Activated CD4-positive, alpha-beta T cell treated with anti-CD3 and anti-CD28 coated beads, Interleukin-2, amount 10 ng/mL, durations not matched to agents 24 days and 14 days (primary cell): ENCODE results near the gene RAPGEF3. TPM values are rescaled to one million over a fixed set of nuclear protein-coding genes. Genes with fewer than 3 reads are reported as not detected.

Experiments used
- DNase-seq: peaks from one replicate; pipeline ENCODE4 v3.0.0; 2022
- H3K27ac Mint-ChIP-seq: one replicate; pipeline ENCODE4 v1.8.0; 2022; ENCODE audit warnings: mild to moderate bottlenecking, mixed read lengths
- H3K27me3 Mint-ChIP-seq: one replicate; pipeline ENCODE4 v1.8.0; 2022; ENCODE audit warnings: mixed read lengths
- H3K36me3 Mint-ChIP-seq: one replicate; pipeline ENCODE4 v1.8.0; 2022; ENCODE audit warnings: low read depth, mild to moderate bottlenecking, mixed read lengths
- H3K4me1 Mint-ChIP-seq: one replicate; pipeline ENCODE4 v1.8.0; 2021; ENCODE audit warnings: mixed read lengths
- H3K4me3 Mint-ChIP-seq: one replicate; pipeline ENCODE4 v1.8.0; 2022; ENCODE audit warnings: mild to moderate bottlenecking, moderate library complexity, mixed read lengths
- H3K9me3 Mint-ChIP-seq: one replicate; pipeline ENCODE4 v1.8.0; 2021; ENCODE audit warnings: mixed read lengths
- intact Hi-C: fragments of 100-400 bp; cut with micrococcal nuclease; formaldehyde crosslinking; loops from one replicate; pipeline ENCODE4 v1.15.1; 2023
- total RNA-seq: library from RNA; stranded (reverse); gene quantifications from 2 replicates; pipeline ENCODE4 v1.2.3, GENCODE V29; 2022

RAPGEF3 gene
- total RNA-seq, 1 donor from 2014 or later: 3.6 TPM

GRCh38 chr12:47704719-47705118, 54.0 kb downstream of the RAPGEF3 start:
- intact Hi-C loops: loop anchor here (5.0 to 10.0 kb wide), 8 partner anchors 52 to 1977 kb away; partner anchors contain the start of genes ARID2 and SLC38A2
- H3K36me3 Mint-ChIP-seq: peaks cover 30% of the 10 kb centered on the region
- no peaks in the 10 kb centered on the region for H3K27me3 Mint-ChIP-seq
- peaks cover 53% of the 10 kb centered on the region for H3K4me1 Mint-ChIP-seq
- H3K9me3 Mint-ChIP-seq: no peaks in the 10 kb centered on the region
- peak overlapping the region; percentile 97 for H3K4me3 Mint-ChIP-seq
- peak overlapping the region; percentile 85 for H3K27ac Mint-ChIP-seq
- peak; percentile 54 for DNase-seq

- Mint-ChIP-seq H3K9me3 (no peaks in the 10 kb centered on the region), H3K27me3 (no peaks in the 10 kb centered on the region), H3K27ac (no peak overlapping the region), H3K36me3 (peaks cover 54% of the 10 kb centered on the region), H3K4me1 (peaks cover 25% of the 10 kb centered on the region), H3K4me3 (no peak overlapping the region)
- DNase-seq: no peak
- intact Hi-C loops: loop anchor here (5.0 to 10.0 kb wide), 3 partner anchors 48 to 1155 kb away; no protein-coding TSS in a partner anchor
Observed at GRCh38 chr12:47700263-47700662, 58.4 kb downstream of the RAPGEF3 start.

GRCh38 chr12:47698631-47699030, 60.0 kb downstream of the RAPGEF3 start:
- Mint-ChIP-seq H3K4me1 (peaks cover 15% of the 10 kb centered on the region), H3K36me3 (peaks cover 57% of the 10 kb centered on the region), H3K27ac (no peak overlapping the region), H3K27me3 (no peaks in the 10 kb centered on the region), H3K4me3 (no peak overlapping the region), H3K9me3 (no peaks in the 10 kb centered on the region)
- no peak for DNase-seq
- intact Hi-C loops: no loop called here

DNA sequence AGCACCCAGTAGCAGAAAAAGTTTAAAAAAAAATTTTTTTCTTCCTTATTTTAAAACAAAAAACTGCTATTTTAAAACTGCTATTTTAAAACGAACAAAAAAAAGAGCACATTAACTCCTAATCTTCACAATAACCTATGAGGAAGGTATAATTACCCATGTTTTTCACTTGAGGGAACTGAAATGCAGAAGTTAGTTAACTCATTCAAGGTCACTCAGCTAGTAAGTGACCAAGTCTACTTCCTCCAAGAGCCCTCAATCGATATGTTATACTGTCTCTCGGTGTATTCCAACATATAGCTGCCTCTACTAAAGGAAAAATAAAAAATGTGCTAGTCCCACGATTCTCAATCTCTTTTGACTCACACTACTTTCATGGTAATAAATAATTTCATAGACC, 60.6 kb downstream of the RAPGEF3 start:
- H3K27ac Mint-ChIP-seq: no peak overlapping the region
- H3K9me3 Mint-ChIP-seq: no peaks in the 10 kb centered on the region
- intact Hi-C loops: no loop called here
- peaks cover 9% of the 10 kb centered on the region for H3K4me1 Mint-ChIP-seq
- no peak for DNase-seq
- H3K4me3 Mint-ChIP-seq: no peak overlapping the region
- no peaks in the 10 kb centered on the region for H3K27me3 Mint-ChIP-seq
- H3K36me3 Mint-ChIP-seq: peaks cover 57% of the 10 kb centered on the region

DNA sequence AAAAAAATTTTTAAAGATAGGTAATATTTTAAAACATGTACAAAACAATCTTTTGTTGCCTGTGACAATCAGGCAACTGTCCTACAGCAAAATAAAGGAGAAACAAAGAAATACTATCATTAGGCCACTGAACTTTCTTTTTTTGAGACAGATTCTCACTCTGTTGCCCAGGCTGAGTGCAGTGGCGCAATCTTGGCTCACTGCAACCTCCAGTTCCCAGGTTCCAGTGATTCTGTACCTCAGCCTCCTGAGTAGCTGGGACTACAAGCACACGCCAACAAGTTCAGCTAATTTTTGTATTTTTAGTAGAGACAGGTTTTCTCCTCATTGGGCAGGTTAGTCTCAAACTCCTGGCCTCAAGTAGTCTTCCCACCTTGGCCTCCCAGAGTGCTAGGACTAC, 69.5 kb downstream of the RAPGEF3 start:
- intact Hi-C loops: no loop called here

GRCh38 chr12:47687636-47688035, 71.0 kb downstream of the RAPGEF3 start:
- H3K4me1 Mint-ChIP-seq: peaks cover 4% of the 10 kb centered on the region
- no peak for DNase-seq
- no peak overlapping the region for H3K4me3 Mint-ChIP-seq
- no peak overlapping the region for H3K27ac Mint-ChIP-seq
- no peaks in the 10 kb centered on the region for H3K9me3 Mint-ChIP-seq
- intact Hi-C loops: loop anchor here (2.0 kb wide), 2 partner anchors 33 to 655 kb away; no protein-coding TSS in a partner anchor
- peaks cover 42% of the 10 kb centered on the region for H3K36me3 Mint-ChIP-seq
- no peaks in the 10 kb centered on the region for H3K27me3 Mint-ChIP-seq

More for the DNA sequence above, 69.5 kb downstream of the RAPGEF3 start:
- no peak for DNase-seq
- Mint-ChIP-seq H3K9me3 (no peaks in the 10 kb centered on the region), H3K4me3 (no peak overlapping the region), H3K27ac (no peak overlapping the region), H3K36me3 (peaks cover 44% of the 10 kb centered on the region), H3K4me1 (no peaks in the 10 kb centered on the region), H3K27me3 (no peaks in the 10 kb centered on the region)

GRCh38 chr12:47686645-47687240, 71.9 kb downstream of the RAPGEF3 start:
- Mint-ChIP-seq H3K27ac (no peak overlapping the region), H3K9me3 (no peaks in the 10 kb centered on the region), H3K4me1 (peaks cover 4% of the 10 kb centered on the region), H3K36me3 (peaks cover 34% of the 10 kb centered on the region), H3K27me3 (no peaks in the 10 kb centered on the region), H3K4me3 (no peak overlapping the region)
- intact Hi-C loops: loop anchor here (2.0 kb wide), 2 partner anchors 32 to 654 kb away; no protein-coding TSS in a partner anchor
- peak; percentile 71 for DNase-seq

Other genes with a start within 250 kb of the RAPGEF3 start
- gene RPAP3, start 52.9 kb downstream of the RAPGEF3 start, total RNA-seq: 63.4 and 67.3 TPM in 2 replicates
- gene ENDOU, start 33.4 kb downstream of the RAPGEF3 start, total RNA-seq: 0.09 TPM in 1 of 2 replicates, not detected in the other
- 10.7 and 12.3 TPM in 2 replicates for gene SLC48A1, start 14.4 kb upstream of the RAPGEF3 start, total RNA-seq
- 405 and 419 TPM in 2 replicates for gene HDAC7, start 61.0 kb upstream of the RAPGEF3 start, total RNA-seq
- gene VDR, start 146.1 kb upstream of the RAPGEF3 start, total RNA-seq: 267 and 277 TPM in 2 replicates
- 155 and 162 TPM in 2 replicates for gene TMEM106C, start 204.7 kb upstream of the RAPGEF3 start, total RNA-seq
- 0.07 TPM in 1 of 2 replicates, not detected in the other for gene COL2A1, start 245.6 kb upstream of the RAPGEF3 start, total RNA-seq